ENCODE results near the gene SGSH. TPM values are rescaled to one million over a fixed set of nuclear protein-coding genes. Genes with fewer than 3 reads are reported as not detected.
A peak's percentile ranks its signal among the peaks of the same experiment; 100 is the strongest.

The SGSH gene
- total and polyA plus RNA-seq, 4 experiments from 2014 or later = 37.8 to 198 (median 124) TPM

DNA sequence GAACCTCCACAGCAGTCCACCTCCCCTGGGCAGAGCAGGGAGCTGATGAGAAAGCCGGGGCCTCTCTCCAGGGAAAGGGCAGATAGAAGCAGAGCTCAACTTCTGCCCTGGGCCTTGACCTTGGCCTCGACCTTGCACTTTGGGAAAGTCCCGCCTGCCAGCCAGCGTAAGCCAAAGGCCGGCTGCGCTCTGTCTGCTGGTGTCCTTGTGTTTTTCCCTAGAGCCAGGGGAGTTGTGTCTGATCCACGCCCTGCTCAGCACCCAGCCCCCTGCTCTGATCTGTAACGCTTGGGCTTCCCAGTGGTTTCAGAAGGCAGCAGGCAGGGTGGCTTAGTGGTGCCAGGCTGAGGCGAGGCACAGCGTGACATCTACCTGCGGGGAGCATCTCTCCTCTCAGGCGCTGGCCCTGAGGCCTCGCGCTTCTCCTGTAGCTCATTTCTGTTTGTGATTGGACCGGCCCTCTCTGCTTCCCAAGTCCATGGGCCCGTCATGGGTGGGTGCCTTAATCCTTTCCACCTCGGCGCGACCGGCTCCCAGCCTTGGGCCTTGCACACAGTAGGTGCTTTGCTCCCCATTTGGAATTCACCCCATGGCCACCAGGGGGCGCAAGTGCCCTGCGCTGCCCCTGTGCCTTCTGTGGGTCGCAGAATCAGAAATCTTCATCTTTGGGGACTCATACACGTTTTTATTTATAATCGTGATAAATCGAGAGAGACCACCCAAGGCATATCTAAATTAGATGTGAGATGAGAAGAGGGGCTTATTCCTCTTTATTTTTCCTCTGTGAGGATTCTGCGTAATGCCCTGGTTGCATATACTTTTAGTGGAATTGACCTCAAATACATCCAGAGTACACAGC is 24.2 kb downstream of the SGSH start:
- peak overlapping the region in 4 of 7 donors; percentile 10 to 87 (median 58) for H3K27ac Mint-ChIP-seq
- no peak overlapping the region for H3K4me3 Mint-ChIP-seq
- DNase-seq = peak; percentile 44 to 62 (median 57)
- Histone ChIP-seq H3K27me3 (ENCODE audit: insufficient read depth, low read length) (no peaks in the 10 kb centered on the region), H3K27ac (ENCODE audit: low read depth, low read length) (no peak overlapping the region), H3K4me1 (ENCODE audit: insufficient read depth, low read length) (no peaks in the 10 kb centered on the region), H3K9me3 (ENCODE audit: control insufficient read depth in 1 of 2, low read length in 2 of 2) (no peaks in the 10 kb centered on the region), H3K36me3 (ENCODE audit: insufficient read depth, low read length) (no peaks in the 10 kb centered on the region), H3K4me3 (ENCODE audit: low read length in 2 of 2) (no peak overlapping the region)
- peaks cover 0 to 4% (median 4%) of the 10 kb centered on the region in 4 donors for H3K4me1 Mint-ChIP-seq
- POLR2A ChIA-PET (ENCODE audit: partially characterized antibody) = interaction anchor here (0.5 to 3.4 kb wide), 7 partner anchors 22 to 1310 kb away, joined by 3 to 19 read pairs (median 4); partner anchors contain the start of genes SGSH and SLC26A11
- H3K36me3 Mint-ChIP-seq = no peaks in the 10 kb centered on the region
- intact Hi-C loops (cut with micrococcal nuclease) = loop anchor here (1.0 kb wide), 3 partner anchors 23 to 168 kb away; no protein-coding TSS in a partner anchor
- peaks cover 0 to 1% of the 10 kb centered on the region in 2 donors for H3K27me3 Mint-ChIP-seq
- CTCF ChIA-PET (ENCODE audit: partially characterized antibody) = interaction anchor here (0.7 to 4.7 kb wide), 25 partner anchors 11 to 783 kb away, joined by 3 to 90 read pairs (median 4); no protein-coding TSS in a partner anchor
- H3K9me3 Mint-ChIP-seq = no peaks in the 10 kb centered on the region

DNA sequence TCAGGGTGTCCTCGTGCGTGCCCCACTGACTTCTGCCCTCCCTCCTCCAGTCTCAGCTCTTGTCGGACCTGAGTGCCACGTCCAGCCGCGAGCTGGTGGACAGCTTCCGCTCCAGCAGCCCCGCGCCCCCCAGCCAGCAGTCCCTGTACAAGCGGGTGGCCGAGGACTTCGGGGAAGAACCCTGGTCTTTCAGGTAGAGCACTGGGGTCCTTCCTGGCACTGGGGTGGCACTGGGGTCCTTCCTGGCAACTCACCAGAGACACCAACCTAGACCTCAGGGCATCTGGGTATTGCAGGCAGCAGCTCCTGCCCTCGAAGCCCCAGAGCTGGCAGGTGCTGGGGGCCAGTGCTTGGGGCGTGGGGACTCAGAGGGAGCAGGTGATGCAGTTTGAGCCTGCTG is 25.0 kb downstream of the SGSH start:
- Histone ChIP-seq H3K4me3 (ENCODE audit: low read length in 2 of 2) (no peak overlapping the region), H3K4me1 (ENCODE audit: insufficient read depth, low read length) (no peaks in the 10 kb centered on the region), H3K9me3 (ENCODE audit: control insufficient read depth in 1 of 2, low read length in 2 of 2) (no peaks in the 10 kb centered on the region), H3K27ac (ENCODE audit: low read depth, low read length) (no peak overlapping the region), H3K27me3 (ENCODE audit: insufficient read depth, low read length) (no peaks in the 10 kb centered on the region), H3K36me3 (ENCODE audit: insufficient read depth, low read length) (no peaks in the 10 kb centered on the region)
- Mint-ChIP-seq H3K27ac (no peak overlapping the region), H3K36me3 (no peaks in the 10 kb centered on the region), H3K4me1 (peaks cover 0 to 4% (median 4%) of the 10 kb centered on the region in 4 donors), H3K4me3 (no peak overlapping the region), H3K27me3 (peaks cover 0 to 1% of the 10 kb centered on the region in 2 donors), H3K9me3 (no peaks in the 10 kb centered on the region)
- CTCF ChIA-PET (ENCODE audit: partially characterized antibody) = interaction anchor here (0.5 to 4.7 kb wide), 15 partner anchors 11 to 784 kb away, joined by 3 to 90 read pairs (median 4); no protein-coding TSS in a partner anchor
- POLR2A ChIA-PET (ENCODE audit: partially characterized antibody) = interaction anchor here (1.2 to 3.4 kb wide), 2 partner anchors 60 to 70 kb away, joined by 4 to 19 read pairs; no protein-coding TSS in a partner anchor
- intact Hi-C loops (cut with micrococcal nuclease) = no loop called here
- no peak for DNase-seq

- peaks cover 1 to 2% of the 10 kb centered on the region in 2 donors for H3K27me3 Mint-ChIP-seq
- intact Hi-C loops (cut with micrococcal nuclease) = no loop called here
- no peaks in the 10 kb centered on the region for H3K36me3 Mint-ChIP-seq
- H3K27me3 ChIP-seq (ENCODE audit: insufficient read depth, low read length) = no peaks in the 10 kb centered on the region
- H3K27ac Mint-ChIP-seq = peak overlapping the region in 1 of 7 donors; percentile 35
- peaks cover 0 to 4% (median under 1%) of the 10 kb centered on the region in 4 donors for H3K4me1 Mint-ChIP-seq
- H3K9me3 ChIP-seq (ENCODE audit: control insufficient read depth in 1 of 2, low read length in 2 of 2) = no peaks in the 10 kb centered on the region
- no peaks in the 10 kb centered on the region for H3K36me3 ChIP-seq (ENCODE audit: insufficient read depth, low read length)
- H3K4me3 Mint-ChIP-seq = no peak overlapping the region
- POLR2A ChIA-PET (ENCODE audit: partially characterized antibody) = no interaction called here
- H3K4me1 ChIP-seq (ENCODE audit: insufficient read depth, low read length) = no peaks in the 10 kb centered on the region
- no peaks in the 10 kb centered on the region for H3K9me3 Mint-ChIP-seq
- CTCF ChIA-PET (ENCODE audit: partially characterized antibody) = interaction anchor here (1.0 kb wide), 1 partner anchor 61 kb away, joined by 4 read pairs; no protein-coding TSS in a partner anchor
- no peak overlapping the region for H3K27ac ChIP-seq (ENCODE audit: low read depth, low read length)
- H3K4me3 ChIP-seq (ENCODE audit: low read length in 2 of 2) = no peak overlapping the region
- no peak for DNase-seq
Observed at GRCh38 chr17:80191865-80192661, 28.1 kb downstream of the SGSH start.

DNA sequence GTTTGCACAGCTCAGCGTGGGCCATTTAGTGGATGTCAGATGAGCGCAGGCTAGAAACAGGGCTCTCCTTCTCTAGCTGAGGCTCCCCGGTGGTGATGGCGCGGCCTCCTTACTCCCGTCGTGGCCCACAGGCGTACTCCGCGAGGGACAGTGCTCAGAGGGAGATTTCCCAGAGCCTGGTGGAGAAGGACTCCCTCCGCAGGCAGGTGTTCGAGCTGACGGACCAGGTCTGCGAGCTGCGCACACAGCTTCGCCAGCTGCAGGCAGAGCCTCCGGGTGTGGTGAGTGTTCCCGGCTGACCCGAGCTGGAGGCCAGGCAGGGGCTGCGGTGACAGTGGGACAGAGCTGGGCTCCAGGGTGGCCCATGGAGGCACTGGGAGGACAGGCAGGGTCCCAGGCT is 28.9 kb downstream of the SGSH start:
- H3K36me3 Mint-ChIP-seq = no peaks in the 10 kb centered on the region
- Histone ChIP-seq H3K9me3 (ENCODE audit: control insufficient read depth in 1 of 2, low read length in 2 of 2) (no peaks in the 10 kb centered on the region), H3K4me3 (ENCODE audit: low read length in 2 of 2) (no peak overlapping the region), H3K27ac (ENCODE audit: low read depth, low read length) (no peak overlapping the region), H3K36me3 (ENCODE audit: insufficient read depth, low read length) (no peaks in the 10 kb centered on the region), H3K27me3 (ENCODE audit: insufficient read depth, low read length) (no peaks in the 10 kb centered on the region), H3K4me1 (ENCODE audit: insufficient read depth, low read length) (no peaks in the 10 kb centered on the region)
- ChIA-PET POLR2A (ENCODE audit: partially characterized antibody) (no interaction called here), CTCF (ENCODE audit: partially characterized antibody) (no interaction called here)
- no peaks in the 10 kb centered on the region for H3K9me3 Mint-ChIP-seq
- H3K4me3 Mint-ChIP-seq = no peak overlapping the region
- intact Hi-C loops (cut with micrococcal nuclease) = no loop called here
- peaks cover 0 to 4% (median under 1%) of the 10 kb centered on the region in 4 donors for H3K4me1 Mint-ChIP-seq
- no peak for DNase-seq
- H3K27me3 Mint-ChIP-seq = peaks cover 1 to 2% of the 10 kb centered on the region in 2 donors
- H3K27ac Mint-ChIP-seq = no peak overlapping the region

DNA sequence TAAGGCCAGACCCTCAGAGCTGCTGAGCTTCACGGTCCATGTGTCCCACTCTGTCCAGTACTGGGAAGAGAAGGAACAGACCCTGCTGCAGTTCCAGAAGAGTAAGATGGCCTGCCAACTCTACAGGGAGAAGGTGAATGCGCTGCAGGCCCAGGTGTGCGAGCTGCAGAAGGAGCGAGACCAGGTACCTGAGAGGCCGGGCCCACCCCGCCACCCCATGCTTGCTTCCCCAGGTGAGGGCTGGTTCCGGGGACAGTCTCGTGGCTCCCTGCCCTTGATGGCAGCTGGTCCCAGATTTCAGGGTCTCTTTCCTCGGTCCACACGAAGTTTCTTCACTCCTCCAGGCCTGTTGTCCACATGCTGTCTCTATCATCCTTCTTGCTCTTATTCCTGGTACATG is 29.4 kb downstream of the SGSH start:
- H3K27ac Mint-ChIP-seq = no peak overlapping the region
- Histone ChIP-seq H3K36me3 (ENCODE audit: insufficient read depth, low read length) (no peaks in the 10 kb centered on the region), H3K27ac (ENCODE audit: low read depth, low read length) (no peak overlapping the region), H3K9me3 (ENCODE audit: control insufficient read depth in 1 of 2, low read length in 2 of 2) (no peaks in the 10 kb centered on the region), H3K4me1 (ENCODE audit: insufficient read depth, low read length) (no peaks in the 10 kb centered on the region), H3K27me3 (ENCODE audit: insufficient read depth, low read length) (no peaks in the 10 kb centered on the region), H3K4me3 (ENCODE audit: low read length in 2 of 2) (no peak overlapping the region)
- ChIA-PET POLR2A (ENCODE audit: partially characterized antibody) (no interaction called here), CTCF (ENCODE audit: partially characterized antibody) (no interaction called here)
- DNase-seq = no peak
- H3K9me3 Mint-ChIP-seq = peaks cover 0 to 1% (median 0%) of the 10 kb centered on the region in 8 donors
- intact Hi-C loops (cut with micrococcal nuclease) = no loop called here
- H3K4me1 Mint-ChIP-seq = no peaks in the 10 kb centered on the region
- H3K27me3 Mint-ChIP-seq = peaks cover 1 to 2% of the 10 kb centered on the region in 2 donors
- no peak overlapping the region for H3K4me3 Mint-ChIP-seq
- no peaks in the 10 kb centered on the region for H3K36me3 Mint-ChIP-seq

DNA sequence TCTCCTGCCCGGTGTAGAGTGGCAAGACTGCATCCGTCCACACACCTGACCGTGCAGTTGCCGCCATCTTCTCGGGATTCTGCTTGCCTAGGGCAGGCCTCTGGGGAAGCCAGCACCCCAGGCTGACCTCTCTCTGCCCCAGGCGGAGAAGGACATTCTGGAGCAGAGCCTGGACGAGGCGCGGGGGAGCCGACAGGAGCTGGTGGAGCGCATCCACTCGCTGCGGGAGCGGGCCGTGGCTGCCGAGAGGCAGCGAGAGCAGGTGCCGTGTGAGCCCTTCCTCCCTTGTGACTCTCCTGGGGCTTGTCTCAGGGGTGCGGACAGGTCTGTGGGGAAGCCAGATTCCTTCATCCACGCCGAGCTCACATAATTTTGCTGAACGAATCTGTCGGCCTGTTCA is 30.5 kb downstream of the SGSH start:
- H3K4me3 Mint-ChIP-seq = no peak overlapping the region
- Histone ChIP-seq H3K36me3 (ENCODE audit: insufficient read depth, low read length) (no peaks in the 10 kb centered on the region), H3K27me3 (ENCODE audit: insufficient read depth, low read length) (no peaks in the 10 kb centered on the region), H3K4me1 (ENCODE audit: insufficient read depth, low read length) (no peaks in the 10 kb centered on the region), H3K4me3 (ENCODE audit: low read length in 2 of 2) (no peak overlapping the region), H3K9me3 (ENCODE audit: control insufficient read depth in 1 of 2, low read length in 2 of 2) (no peaks in the 10 kb centered on the region), H3K27ac (ENCODE audit: low read depth, low read length) (no peak overlapping the region)
- H3K9me3 Mint-ChIP-seq = peaks cover 0 to 1% (median 0%) of the 10 kb centered on the region in 8 donors
- no peaks in the 10 kb centered on the region for H3K4me1 Mint-ChIP-seq
- no peak for DNase-seq
- no peak overlapping the region for H3K27ac Mint-ChIP-seq
- peaks cover 1 to 2% of the 10 kb centered on the region in 2 donors for H3K27me3 Mint-ChIP-seq
- H3K36me3 Mint-ChIP-seq = no peaks in the 10 kb centered on the region
- intact Hi-C loops (cut with micrococcal nuclease) = no loop called here
- CTCF ChIA-PET (ENCODE audit: partially characterized antibody) = no interaction called here
- POLR2A ChIA-PET (ENCODE audit: partially characterized antibody) = no interaction called here

DNA sequence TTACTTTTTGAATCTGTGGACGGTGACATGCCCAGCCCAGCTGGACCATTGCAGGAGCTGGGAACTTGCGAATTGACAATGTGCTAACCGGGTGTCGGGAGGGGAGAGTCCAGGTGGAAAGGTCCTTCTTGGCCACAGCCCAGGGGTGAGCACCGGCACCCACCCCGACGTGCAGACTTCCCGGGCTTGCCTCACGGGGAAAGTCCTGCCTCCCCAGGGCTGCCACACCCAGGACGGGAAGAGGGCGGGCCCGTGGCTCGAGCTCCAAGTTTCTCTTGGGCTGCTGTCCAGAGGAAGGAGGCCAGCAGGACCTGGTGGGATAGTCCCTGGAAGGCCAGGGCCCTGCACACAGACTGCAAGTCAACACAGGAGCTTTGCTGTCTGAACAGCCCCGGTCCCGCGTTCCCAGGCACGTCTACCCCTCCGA is 32.6 kb downstream of the SGSH start:
- H3K4me1 ChIP-seq (ENCODE audit: insufficient read depth, low read length) = no peaks in the 10 kb centered on the region
- intact Hi-C loops (cut with micrococcal nuclease) = no loop called here
- Mint-ChIP-seq H3K4me1 (no peaks in the 10 kb centered on the region), H3K36me3 (no peaks in the 10 kb centered on the region), H3K27me3 (peaks cover 1 to 2% of the 10 kb centered on the region in 2 donors), H3K4me3 (no peak overlapping the region), H3K27ac (no peak overlapping the region), H3K9me3 (peaks cover 0 to 1% (median 0%) of the 10 kb centered on the region in 8 donors)
- no peak overlapping the region for H3K27ac ChIP-seq (ENCODE audit: low read depth, low read length)
- CTCF ChIA-PET (ENCODE audit: partially characterized antibody) = interaction anchor here (1.7 kb wide), 1 partner anchor 9 kb away, joined by 3 read pairs; no protein-coding TSS in a partner anchor
- H3K36me3 ChIP-seq (ENCODE audit: insufficient read depth, low read length) = no peaks in the 10 kb centered on the region
- POLR2A ChIA-PET (ENCODE audit: partially characterized antibody) = no interaction called here
- H3K4me3 ChIP-seq (ENCODE audit: low read length in 2 of 2) = no peak overlapping the region
- DNase-seq = no peak
- H3K27me3 ChIP-seq (ENCODE audit: insufficient read depth, low read length) = no peaks in the 10 kb centered on the region
- no peaks in the 10 kb centered on the region for H3K9me3 ChIP-seq (ENCODE audit: control insufficient read depth in 1 of 2, low read length in 2 of 2)
